Measurements from ENCODE around the gene ZFP36L1.

ZFP36L1 gene

GRCh38 chr14:68780358-68781160 is 12.3 kb downstream of the ZFP36L1 start:
- Histone ChIP-seq H3K27me3 (no peaks in the 10 kb centered on the region), H3K36me3 (no peaks in the 10 kb centered on the region), H3K9me3 (no peaks in the 10 kb centered on the region), H3K4me3 (no peak overlapping the region), H3K4me1 (peaks cover 0 to 34% (median 27%) of the 10 kb centered on the region in 4 donors), H3K27ac (peak overlapping the region; percentile 39 to 65)
- peak; percentile 74 to 84 for DNase-seq
- no peak for TF ChIP-seq CTCF (IDR thresholded peaks at IDR 0.05)
- intact Hi-C loops (cut with DNase I; ENCODE audit: low total_unique reads), result loop anchor here (10.0 kb wide), 2 partner anchors 156 to 836 kb away; no protein-coding TSS in a partner anchor

GRCh38 chr14:68779761-68780323 is 13.0 kb downstream of the ZFP36L1 start:
- H3K27me3 ChIP-seq, result no peaks in the 10 kb centered on the region
- no peak for TF ChIP-seq CTCF (IDR thresholded peaks at IDR 0.05)
- peak overlapping the region; percentile 39 to 65 for H3K27ac ChIP-seq
- no peaks in the 10 kb centered on the region for H3K36me3 ChIP-seq
- intact Hi-C loops (cut with DNase I; ENCODE audit: low total_unique reads), result loop anchor here (10.0 kb wide), 2 partner anchors 155 to 835 kb away; no protein-coding TSS in a partner anchor
- H3K9me3 ChIP-seq, result no peaks in the 10 kb centered on the region
- DNase-seq, result peak in 1 of 2 donors; percentile 25
- H3K4me3 ChIP-seq, result no peak overlapping the region
- peaks cover 0 to 29% (median 26%) of the 10 kb centered on the region in 4 donors for H3K4me1 ChIP-seq

- Histone ChIP-seq H3K27ac (no peak overlapping the region), H3K9me3 (no peaks in the 10 kb centered on the region), H3K4me3 (no peak overlapping the region), H3K4me1 (peaks cover 0 to 33% (median 28%) of the 10 kb centered on the region in 4 donors), H3K27me3 (no peaks in the 10 kb centered on the region), H3K36me3 (no peaks in the 10 kb centered on the region)
- TF ChIP-seq CTCF (IDR thresholded peaks at IDR 0.05), result no peak
- intact Hi-C loops (cut with DNase I; ENCODE audit: low total_unique reads), result no loop called here
- no peak for DNase-seq
These were observed 15.2 kb downstream of the ZFP36L1 start for GRCh38 chr14:68777644-68778043.

- no peaks in the 10 kb centered on the region for H3K36me3 ChIP-seq
- H3K27ac ChIP-seq, result peak overlapping the region; percentile 49 to 55
- intact Hi-C loops (cut with DNase I; ENCODE audit: low total_unique reads), result no loop called here
- no peak for TF ChIP-seq CTCF (IDR thresholded peaks at IDR 0.05)
- H3K4me3 ChIP-seq, result no peak overlapping the region
- H3K9me3 ChIP-seq, result no peaks in the 10 kb centered on the region
- H3K27me3 ChIP-seq, result no peaks in the 10 kb centered on the region
- H3K4me1 ChIP-seq, result peaks cover 0 to 19% (median 16%) of the 10 kb centered on the region in 4 donors
- peak in 1 of 2 donors; percentile 11 for DNase-seq
These were observed 17.2 kb downstream of the ZFP36L1 start for GRCh38 chr14:68775614-68776126.

- H3K27ac ChIP-seq, result peak overlapping the region; percentile 49 to 55
- no peaks in the 10 kb centered on the region for H3K27me3 ChIP-seq
- intact Hi-C loops (cut with DNase I; ENCODE audit: low total_unique reads), result no loop called here
- H3K36me3 ChIP-seq, result no peaks in the 10 kb centered on the region
- TF ChIP-seq CTCF (IDR thresholded peaks at IDR 0.05), result no peak
- peak in 1 of 2 donors; percentile 21 for DNase-seq
- no peaks in the 10 kb centered on the region for H3K9me3 ChIP-seq
- H3K4me3 ChIP-seq, result no peak overlapping the region
- peaks cover 0 to 12% (median 10%) of the 10 kb centered on the region in 4 donors for H3K4me1 ChIP-seq
These were observed 17.9 kb downstream of the ZFP36L1 start for GRCh38 chr14:68774771-68775613.
